ENCODE measurements around the gene IL1RAP. TPM values are rescaled to one million over a fixed set of nuclear protein-coding genes. Genes with fewer than 3 reads are reported as not detected.

Gene IL1RAP
- total and polyA plus RNA-seq, 9 of the 15 experiments (the other 6 are each of a cell fraction or from before 2014, with no cell fraction given) = 0.23 to 1.8 (median 0.88) TPM

GRCh38 chr3:190542846-190543245, 29.0 kb downstream of the IL1RAP start:
- BruUV-seq (replicated peaks) = no TSS peak
- ATAC-seq (no peak), FAIRE-seq (no peak), DNase-seq (ENCODE audit: extremely low read depth in 1 of 4, low spot score in 3 of 4) (no peak)
- no peak overlapping the region for H3K4me2 ChIP-seq (ENCODE audit: insufficient read depth, low read length)
- in situ Hi-C loops (cut with MboI) (no loop called here), intact Hi-C loops (cut with micrococcal nuclease) (no loop called here)
- ChIA-PET POLR2A (no interaction called here), CTCF (ENCODE audit: low intra/inter-chr PET ratio) (interaction anchor here (0.7 kb wide), 1 partner anchor 64 kb away, joined by 4 read pairs; no protein-coding TSS in a partner anchor)
- H3K36me3 ChIP-seq (ENCODE audit: control insufficient read depth, insufficient read depth, low read length) = no peaks in the 10 kb centered on the region
- no peaks in the 10 kb centered on the region for H3K79me2 ChIP-seq (ENCODE audit: control insufficient read depth, insufficient read depth, low read length)
- H3K9me1 ChIP-seq (ENCODE audit: control insufficient read depth, insufficient read depth, low read length) = no peaks in the 10 kb centered on the region
- no peak overlapping the region for H3K27ac ChIP-seq (ENCODE audit: extremely low read depth, low read depth, low read length)
- 0 out of 2 replicates have a peak, but pooled peaks cover 1% of the 10 kb centered on the region for H3K9me3 ChIP-seq (replicated peaks; ENCODE audit: control insufficient read depth, insufficient read depth, low read depth, low read length)
- H3K4me1 ChIP-seq (replicated peaks in 1 of 2; ENCODE audit: control insufficient read depth in 2 of 2, insufficient read depth in 2 of 2, low read length in 2 of 2) = no peaks in the 10 kb centered on the region
- H2AFZ ChIP-seq (ENCODE audit: low read depth, low read length) = no peak overlapping the region
- 9% methylated on average over 1 of the region's 1 CpG for WGBS (ENCODE audit: insufficient coverage, low coverage, missing lambda C conversion rate)
- no peaks in the 10 kb centered on the region for H3K27me3 ChIP-seq (ENCODE audit: control insufficient read depth in 2 of 2, insufficient read depth in 2 of 2, low read length in 2 of 2)
- no peak overlapping the region for H3K4me3 ChIP-seq
- H4K20me1 ChIP-seq (replicated peaks; ENCODE audit: control insufficient read depth, insufficient read depth, low read length) = no peaks in the 10 kb centered on the region
- H3K9ac ChIP-seq (ENCODE audit: insufficient read depth in 1 of 2, low read depth in 2 of 2, low read length in 2 of 2) = no peak overlapping the region
- TF ChIP-seq AFF4 (CRISPR knock-in tag; IDR thresholded peaks at IDR 0.05) = no peak
- TF ChIP-seq ZNF280B (CRISPR knock-in tag; IDR thresholded peaks at IDR 0.05) = no peak
- no peak for TF ChIP-seq RBM25 (IDR thresholded peaks at IDR 0.05; ENCODE audit: low read depth, low read length, severe bottlenecking)
- TF ChIP-seq XRCC4 (IDR thresholded peaks at IDR 0.05; ENCODE audit: extremely low read depth, insufficient read depth, insufficient read length) = no peak
- no peak for TF ChIP-seq ZNF134 (CRISPR knock-in tag; conservative IDR thresholded peaks at IDR 0.05)
- no peak for TF ChIP-seq CEBPZ (IDR thresholded peaks at IDR 0.05; ENCODE audit: borderline replicate concordance, low read depth, low read length)
- TF ChIP-seq SUPT5H (IDR thresholded peaks at IDR 0.05) = no peak
- no peak for TF ChIP-seq ZNF253 (CRISPR knock-in tag; conservative IDR thresholded peaks at IDR 0.05)
- no peak for TF ChIP-seq ZBTB17 (CRISPR knock-in tag; IDR thresholded peaks at IDR 0.05)
- TF ChIP-seq PRDM10 (IDR thresholded peaks at IDR 0.05; ENCODE audit: partially characterized antibody) = no peak
- no peak for TF ChIP-seq LEF1 (IDR thresholded peaks at IDR 0.05)
